Measurements from ENCODE around the gene GNG13.
"Not testable (repeated sequence)": the region's sequence is repeated elsewhere in the genome, so short reads cannot be mapped to it uniquely, and the experiment has no call there.

GNG13 gene, protein sequence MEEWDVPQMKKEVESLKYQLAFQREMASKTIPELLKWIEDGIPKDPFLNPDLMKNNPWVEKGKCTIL

DNA sequence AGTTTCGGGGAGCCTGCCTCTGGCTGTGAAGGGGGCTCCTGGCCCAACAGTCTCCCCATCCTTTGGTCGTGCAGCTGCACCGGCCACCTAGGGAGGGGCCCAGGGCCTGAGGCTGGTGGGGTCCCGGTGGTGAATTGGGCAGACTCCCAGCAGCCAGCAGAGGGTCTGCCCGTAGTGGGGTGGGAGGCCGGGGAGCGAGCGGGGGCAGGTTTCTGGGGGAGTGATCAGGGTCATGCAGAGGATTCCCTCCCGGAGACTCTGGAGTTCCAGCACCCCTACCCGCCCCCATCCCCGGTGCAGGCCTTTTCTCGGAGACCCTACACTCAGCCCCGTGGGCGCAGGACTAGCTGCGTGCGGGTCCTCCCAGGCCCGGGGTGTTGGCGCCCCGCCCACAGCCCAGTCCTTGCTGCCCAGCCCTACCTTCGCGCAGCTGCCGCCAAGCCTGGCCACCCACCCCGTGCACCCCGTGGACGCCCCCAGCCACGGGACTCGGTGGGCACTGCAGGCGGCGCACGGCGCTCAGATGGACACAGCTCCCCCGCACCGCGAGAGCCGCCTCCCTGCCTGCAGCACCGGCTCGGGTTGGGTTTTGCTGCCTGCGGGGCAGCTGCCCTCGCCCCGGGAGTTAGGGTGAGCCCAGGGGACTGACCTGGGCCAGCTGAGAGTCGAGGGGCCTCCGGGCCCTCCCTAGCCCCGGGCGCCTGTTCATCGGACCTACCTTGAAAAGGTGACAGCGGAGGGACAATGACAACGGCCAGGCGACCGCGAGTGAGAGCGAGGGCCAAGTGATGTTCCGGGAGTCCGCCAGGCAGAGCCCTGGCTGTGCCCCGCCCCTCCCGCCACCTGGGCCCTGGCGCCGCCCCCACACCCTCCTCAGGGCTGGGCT lies at the start of gene GNG13:
Gene GNG13, minus strand, starts transcription at position 787 of the 886 bp plus-strand sequence. CDS start 1,657 bp downstream, outside the sequence.
- DNase-seq (ENCODE audit: low read depth, low spot score) = no peak

DNA sequence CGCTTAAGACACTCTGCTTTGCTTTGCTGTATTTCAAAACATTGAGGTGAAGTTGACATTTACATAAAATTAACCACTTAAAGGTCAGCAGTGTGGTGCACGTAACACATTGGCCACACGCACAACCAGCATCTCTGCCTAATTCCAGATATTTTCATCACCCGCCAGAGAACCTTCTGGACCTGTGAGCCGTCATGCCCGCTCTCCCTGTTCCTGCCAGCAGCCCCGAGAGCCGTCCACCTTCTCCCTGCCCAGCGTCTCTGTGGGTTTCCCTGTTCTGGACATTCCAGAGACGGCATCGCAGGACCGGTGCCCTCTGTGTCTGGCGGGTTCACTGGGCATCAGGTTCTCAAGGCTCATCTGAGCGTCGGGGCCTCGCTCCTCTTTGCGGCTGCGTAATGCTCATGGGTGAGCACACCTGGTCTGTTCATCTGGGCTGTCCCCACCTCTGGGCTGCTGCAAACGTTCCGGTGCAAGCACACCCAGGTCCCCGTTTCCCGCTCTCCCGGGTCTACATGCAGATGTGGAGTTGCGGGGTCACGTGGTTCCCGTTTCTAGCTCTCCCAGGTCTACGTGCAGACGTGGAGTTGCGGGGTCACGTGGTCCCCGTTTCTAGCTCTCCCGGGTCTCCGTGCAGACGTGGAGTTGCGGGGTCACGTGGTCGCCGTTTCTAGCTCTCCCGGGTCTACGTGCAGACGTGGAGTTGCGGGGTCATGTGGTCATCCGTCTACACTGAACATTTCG lies 48.1 kb upstream of the GNG13 start:
- DNase-seq (ENCODE audit: low read depth, low spot score) = no peak

DNA sequence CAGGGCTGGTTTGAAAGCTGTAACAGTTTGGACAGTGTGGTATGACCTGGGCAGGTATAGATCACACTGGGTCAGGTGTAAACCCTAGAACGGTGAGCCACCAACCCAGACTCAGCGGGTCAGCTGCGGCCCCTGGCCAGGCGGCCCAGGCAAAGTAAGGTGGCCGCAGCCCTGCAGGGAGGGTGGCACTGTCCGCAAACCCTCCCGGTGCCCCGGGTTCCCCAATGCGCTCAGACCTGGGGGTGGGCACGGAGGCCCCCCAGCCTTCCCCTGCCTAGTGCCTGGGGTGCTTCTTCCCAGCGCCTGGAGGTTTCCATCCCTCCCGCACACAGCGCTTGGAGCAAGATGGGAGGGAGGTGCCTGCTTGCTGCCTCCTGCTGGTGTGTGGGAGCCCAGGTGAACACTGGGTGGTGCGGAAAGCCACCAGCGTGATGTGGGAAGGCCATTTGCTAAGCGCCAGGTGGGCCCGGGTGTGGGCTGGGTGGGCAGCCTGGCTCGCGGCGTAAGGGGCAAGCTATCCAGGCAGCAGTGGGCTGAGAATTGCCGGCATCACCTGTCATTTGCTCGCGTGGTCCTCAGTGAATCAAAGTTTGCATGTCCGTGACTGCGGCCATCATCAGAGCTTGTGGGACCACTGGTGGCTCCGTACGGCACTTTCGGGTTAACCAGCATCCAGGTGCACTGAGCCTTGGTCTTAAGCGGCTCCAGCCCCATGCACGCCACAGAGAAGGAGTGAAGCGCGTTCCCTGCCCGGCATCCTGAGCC lies 47.3 kb upstream of the GNG13 start:
- no peak for DNase-seq (ENCODE audit: low read depth, low spot score)

DNA sequence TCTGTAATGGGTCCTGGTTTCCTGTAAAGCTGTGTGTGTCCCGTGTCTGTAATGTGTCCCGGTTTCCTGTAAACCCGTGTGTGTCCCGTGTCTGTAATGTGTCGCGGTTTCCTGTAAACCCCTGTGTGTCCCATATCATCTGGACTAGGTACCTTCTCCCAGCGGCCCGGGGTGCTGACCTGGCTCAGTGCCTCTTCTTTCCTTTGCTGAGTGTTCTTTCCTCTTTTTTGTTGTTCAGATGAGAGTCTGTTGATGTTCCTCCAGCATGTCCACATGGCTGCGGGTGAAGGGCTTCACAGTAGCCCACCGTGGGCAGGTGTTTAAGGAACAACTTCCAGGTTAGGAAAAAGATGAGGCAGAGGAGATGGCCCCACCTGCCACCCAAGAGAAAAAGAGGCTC lies 46.6 kb upstream of the GNG13 start:
- DNase-seq (ENCODE audit: low read depth, low spot score) = no peak

DNA sequence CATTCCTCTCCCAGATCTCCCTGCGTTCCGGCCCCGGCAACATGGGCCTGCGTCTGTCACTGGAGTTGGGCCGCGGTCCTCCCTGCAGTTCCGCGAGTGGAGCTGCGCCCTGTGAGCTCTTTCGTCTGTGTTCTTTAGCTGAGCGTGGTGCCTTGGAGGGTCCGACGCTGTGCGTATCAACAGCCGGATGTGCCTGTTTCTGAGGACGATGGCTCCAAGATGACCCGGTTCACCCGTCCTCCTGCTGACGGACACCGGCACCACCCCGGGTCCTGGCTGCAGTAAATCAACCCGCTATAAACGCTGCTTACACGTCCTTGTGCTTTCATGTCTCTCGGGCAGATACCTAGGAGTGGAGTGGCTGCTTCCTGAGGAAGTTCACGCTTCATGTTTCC lies 44.8 kb upstream of the GNG13 start:
- DNase-seq (ENCODE audit: low read depth, low spot score) = no peak

DNA sequence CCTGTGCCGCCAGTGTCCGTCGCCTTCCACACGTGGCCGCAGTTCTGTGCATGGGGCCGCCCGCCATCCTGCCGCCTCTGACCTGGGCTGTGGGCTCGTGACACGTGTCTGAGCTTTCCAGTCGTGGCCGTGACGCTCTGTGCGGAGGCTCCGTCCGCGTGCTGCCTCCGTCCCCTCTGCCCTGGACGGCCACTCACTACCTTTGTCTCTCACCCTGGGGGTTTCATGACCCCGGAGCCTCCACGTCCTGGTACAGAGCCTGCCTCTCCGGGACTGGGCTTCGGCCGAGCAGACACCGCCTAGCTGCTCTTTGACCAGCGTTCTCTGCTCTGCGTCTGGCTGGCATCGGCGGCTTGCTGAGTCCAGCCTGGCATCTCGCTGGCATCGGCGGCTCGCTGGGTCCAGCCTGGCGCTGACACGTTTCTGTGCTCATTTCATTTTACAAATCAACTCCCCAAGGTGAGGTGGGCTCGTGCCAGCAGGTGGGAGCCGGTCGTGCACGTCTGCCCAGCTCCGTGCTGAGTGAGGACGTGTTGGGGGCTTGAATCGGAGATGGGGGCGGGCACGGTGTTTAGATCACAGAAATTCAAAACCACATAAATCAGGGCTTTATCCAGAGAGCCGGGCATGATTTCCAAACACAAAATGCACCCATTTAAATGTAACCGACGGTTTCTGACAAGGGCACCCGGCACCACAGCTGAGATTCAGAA lies 44.3 kb upstream of the GNG13 start:
- no peak for DNase-seq (ENCODE audit: low read depth, low spot score)

DNA sequence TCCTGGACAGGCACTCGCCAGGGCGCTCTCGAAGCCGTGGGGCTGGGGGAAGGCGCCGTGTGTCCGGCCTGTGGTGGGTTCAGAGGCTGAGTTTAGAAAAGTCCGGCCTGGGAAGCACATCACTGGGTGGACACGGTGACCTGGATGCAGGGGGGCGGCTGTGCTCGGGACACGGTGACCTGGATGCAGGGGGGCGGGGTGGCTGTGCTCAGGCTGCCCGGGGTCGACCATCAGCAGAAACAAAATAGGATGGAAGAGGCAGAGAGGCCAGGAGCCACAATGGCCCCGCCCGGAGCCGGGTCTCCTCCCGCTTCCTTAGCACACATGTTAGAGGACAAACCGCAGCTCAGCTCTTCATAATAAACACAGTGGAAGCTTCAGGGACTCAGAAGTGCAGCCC lies 43.2 kb upstream of the GNG13 start:
- no peak for DNase-seq (ENCODE audit: low read depth, low spot score)

DNA sequence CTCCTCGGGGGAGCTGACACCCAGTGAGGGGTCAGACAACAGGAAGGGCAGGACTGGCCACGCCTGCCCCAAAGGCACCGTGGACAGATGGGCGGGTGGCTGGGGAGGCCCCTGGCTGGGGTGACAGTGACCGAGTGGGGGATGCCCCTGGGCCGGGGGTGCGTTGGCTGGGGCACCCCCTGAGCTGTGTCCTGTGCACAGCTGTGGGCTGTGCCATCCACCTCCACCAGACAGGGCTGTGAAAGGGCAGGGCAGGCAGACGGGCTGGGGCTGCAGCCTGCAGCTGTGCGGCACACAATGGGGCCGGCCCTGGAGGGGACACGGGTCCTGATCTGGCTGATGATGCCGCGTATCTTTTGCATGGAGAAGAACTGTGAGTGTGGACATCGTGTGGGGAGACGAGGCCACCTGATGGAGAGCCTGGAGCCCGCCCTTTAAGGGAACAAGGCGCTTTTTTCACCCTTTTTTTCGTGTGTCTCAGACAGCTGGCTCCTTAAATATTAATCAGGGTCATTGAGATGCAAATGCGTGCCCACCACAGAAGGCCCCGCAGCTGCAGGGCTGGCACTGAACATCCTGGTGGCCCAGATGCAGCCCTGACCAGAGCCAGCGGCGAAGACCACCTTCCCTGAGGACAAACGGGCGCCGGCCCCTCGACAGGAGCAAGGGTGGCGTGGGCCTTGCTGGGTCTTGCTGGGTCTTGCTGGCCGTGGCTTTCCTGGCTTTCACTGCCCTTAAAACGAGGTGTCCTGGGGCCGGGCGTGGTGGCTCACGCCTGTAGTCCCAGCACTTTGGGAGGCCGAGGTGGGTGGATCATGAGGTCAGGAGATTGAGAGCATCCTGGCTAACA lies 42.4 kb upstream of the GNG13 start:
- no peak for DNase-seq (ENCODE audit: low read depth, low spot score)

DNA sequence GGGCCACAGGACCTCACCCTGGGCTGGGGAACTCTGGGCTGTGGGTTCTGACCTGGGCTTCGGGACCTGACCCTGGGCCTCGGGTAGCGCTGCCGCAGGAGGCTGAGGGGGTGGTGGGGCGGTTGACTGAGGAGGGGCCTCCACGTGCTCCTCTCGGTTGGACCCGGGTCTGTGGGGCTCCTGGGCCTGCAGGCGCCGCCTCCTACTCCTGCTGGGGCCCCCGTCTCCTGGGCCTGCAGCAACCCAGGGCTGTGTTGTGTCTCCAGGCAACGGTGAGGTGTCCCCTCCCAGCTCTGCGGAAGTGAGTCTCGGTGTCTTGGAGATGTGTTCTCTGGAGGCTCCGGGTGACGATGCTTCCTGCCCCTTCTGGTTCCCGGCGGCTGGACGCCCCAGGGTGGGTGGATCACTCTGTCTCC lies 41.5 kb upstream of the GNG13 start:
- DNase-seq (ENCODE audit: low read depth, low spot score) = no peak

DNA sequence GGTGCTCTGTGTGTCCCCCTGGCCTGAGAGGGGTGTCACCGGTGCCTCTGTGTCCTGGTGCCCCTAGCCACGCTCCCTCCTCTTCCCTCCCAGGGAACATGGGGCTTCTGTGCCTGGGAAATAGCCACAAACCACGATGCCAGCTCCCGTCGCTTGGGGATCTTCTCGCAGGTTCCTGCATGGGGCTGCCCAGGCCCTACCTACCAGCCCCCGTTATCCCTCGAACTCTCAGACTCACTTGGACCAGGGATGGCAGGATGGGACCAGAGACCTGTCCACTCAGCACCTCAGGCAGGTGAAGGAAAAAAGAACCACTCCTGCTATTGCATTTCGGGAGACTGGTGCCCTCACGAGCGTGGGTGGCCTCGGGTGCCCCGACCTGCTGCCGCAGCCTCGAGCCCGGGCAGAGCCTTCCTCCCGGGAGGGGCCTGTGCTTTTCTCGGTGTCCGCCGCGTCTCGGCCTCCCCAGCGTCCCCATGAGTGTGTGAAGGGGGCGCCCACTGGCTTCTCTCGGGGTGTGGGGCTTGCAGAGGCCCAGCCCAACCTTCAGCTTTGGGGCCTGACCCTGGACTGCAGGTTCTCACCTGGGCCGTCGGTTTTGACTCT lies 41.0 kb upstream of the GNG13 start:
- DNase-seq (ENCODE audit: low read depth, low spot score) = no peak

DNA sequence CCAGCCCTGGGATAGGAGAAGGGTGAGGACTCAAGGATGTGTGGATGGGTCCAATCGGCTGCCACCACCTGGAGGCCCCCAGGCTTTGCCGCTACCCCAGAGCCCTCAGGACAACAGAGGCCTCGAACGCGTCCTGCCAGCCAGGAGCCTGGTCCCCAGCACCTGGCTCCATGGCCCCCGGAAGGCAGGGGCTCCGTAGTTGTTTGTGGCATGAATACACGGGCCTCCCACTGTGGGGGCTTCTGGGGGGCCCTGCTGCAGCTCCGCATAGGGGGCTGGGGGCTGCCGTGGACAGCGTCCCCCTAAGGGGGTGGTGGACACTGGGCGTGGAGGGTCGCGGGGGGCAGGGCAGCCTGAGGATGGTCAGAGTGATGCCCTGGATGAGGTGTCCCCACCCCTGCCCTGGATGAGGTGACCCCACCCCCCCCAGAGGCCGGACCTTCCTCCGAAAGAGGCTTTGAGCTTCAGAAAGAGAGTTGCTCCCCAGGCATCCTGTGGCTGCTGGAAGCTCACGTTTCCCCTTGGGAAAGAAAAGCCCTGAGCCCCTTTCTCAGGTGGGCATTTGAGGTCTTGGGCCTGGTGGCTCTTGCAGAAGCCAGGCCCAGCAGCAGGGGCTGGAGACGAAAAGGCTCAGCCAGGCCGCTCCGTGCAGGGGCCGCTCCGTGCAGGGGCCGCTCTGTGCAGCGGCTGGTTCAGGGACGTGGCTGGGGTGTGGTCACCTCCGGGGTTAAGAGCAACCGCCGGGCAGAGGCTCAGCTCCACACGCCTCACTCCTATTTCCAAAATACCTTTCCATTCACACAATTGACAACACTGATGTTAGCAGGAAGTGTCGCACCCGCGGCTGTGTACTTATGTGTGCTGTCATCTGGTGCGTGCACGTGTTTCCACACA lies 40.3 kb upstream of the GNG13 start:
- DNase-seq (ENCODE audit: low read depth, low spot score) = no peak

DNA sequence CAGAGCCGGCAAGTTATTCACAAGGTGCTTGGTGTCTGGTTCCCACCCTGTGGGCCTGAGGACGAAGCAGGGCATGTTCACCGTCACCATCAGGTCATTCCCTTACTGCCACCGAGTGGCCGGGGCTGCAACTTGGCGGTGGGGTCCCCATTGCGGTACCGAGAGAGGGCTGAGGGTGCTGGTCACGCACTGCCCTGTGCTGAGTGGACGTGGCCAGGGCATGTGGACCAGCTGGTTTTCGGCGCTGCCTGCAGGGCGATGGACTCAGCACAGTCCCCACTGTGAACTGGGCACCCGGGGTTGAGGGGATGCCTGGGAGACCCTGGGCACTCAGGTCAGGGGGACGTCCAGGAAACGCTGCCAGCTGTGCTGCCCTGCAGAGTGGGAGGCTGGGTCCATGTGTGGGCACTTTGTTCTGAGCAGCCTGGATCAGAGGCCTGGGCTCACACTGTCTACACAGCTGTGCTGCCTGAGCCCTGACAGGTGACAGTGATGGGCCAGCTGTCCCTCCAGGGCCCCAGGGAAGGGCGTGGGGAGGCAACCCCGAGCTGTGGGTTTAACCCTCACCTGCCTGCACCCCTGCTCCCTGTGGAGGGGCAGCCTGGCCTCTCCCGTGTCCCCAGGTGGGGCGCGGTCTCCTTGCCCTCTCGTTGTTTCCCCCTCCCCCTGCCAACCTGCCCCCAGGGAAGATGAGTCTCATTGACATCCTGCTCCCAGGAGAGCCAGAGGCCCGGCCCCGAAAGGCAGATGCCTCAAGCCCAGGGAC lies 39.3 kb upstream of the GNG13 start:
- DNase-seq (ENCODE audit: low read depth, low spot score) = no peak

DNA sequence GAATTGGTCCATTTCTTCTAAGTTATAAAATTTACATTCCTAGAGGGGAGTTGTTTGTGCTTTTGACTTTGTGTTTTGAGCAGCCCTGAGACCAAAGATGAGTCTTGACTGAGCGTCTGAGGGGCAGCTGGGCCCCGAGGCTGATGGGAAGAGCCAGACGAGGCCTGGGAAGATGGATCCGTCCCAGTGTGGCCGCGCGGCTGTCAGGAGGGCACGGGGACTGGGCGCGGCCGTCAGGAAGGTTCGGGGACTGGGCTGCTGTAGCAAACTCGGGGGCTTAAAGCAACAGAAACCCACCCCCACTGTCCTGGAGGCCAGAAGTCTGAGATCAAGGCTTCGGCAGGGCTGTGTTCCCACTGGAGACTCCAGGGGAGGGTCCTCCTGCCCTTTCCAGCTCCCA lies 38.2 kb upstream of the GNG13 start:
- DNase-seq (ENCODE audit: low read depth, low spot score) = no peak

DNA sequence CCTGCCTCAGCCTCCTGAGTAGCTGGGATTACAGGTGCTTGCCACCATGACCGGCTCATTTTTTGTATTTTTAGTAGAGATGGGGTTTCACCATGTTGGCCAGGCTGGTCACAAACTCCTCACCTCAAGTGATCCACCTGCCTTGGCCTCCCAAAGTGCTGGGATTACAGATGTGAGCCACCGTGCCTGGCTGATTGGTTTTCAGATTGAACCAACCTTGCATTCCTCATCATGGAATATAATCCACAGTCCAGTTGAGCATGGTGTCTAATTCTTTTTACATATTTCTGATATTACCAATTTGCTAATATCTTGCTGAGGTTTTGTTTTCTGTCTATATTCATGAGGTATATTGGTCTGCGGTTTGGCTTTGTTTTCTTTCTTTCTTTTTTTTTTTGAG lies 36.3 kb upstream of the GNG13 start:
- DNase-seq (ENCODE audit: low read depth, low spot score) = not testable (repeated sequence)

DNA sequence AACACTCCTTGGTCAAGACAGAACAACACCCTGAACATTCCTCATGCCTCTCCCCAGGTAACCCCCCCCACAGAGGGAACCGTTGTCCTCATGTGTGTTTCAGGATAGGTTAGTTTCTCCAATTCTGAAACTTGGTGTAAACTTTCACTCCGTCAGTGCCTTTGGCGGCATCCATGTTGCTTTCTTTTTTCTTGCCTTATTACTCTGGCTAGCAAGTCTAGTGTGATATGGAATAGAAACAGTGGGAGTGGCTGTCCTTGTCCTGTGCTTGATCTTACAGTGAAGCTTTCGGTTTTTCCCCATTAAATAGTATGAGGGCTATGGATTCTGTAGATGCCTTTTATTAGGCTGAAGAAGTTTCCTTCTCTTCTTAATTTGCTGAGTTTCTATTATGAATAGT lies 35.7 kb upstream of the GNG13 start:
- DNase-seq (ENCODE audit: low read depth, low spot score) = no peak

DNA sequence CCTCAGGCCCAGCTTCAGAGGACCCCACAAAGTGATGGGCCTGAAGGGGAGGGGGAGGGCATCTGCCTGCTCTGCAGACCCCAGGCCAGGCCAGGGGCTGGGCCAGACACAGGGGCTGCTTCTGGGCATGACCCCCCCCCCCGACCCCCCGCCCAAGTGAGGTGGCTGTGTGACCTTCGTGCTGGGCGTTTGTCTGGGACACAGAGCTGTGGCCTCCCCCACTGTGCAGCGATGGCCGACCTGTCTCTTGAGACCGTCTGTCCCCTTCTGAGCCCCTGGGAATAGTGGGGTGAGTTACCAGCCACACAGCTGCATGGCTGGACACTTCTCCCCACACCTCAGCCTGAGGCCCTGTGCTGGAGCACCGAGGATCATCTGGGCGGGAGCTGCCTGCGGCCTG lies 34.8 kb upstream of the GNG13 start:
- DNase-seq (ENCODE audit: low read depth, low spot score) = no peak

DNA sequence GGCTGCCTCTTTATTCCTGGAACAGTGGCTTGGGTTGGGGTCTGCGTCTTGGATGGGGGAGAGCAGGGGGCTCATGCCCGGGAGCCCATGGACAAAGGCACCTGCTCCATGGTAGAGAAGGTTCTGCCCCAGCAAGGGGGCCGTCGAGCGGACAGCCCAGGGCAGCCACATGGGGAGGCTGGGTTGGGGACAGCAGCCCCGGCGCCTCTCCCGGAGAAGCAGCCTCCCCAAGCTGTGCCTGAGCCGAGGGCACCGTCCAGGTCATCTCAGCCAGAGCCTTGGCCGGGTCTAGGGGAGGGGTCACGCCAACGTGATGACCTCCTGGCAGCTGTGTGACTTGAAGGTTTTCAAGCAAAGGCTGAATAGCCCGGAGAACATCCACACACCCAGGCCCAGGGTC lies 32.9 kb upstream of the GNG13 start:
- no peak for DNase-seq (ENCODE audit: low read depth, low spot score)

DNA sequence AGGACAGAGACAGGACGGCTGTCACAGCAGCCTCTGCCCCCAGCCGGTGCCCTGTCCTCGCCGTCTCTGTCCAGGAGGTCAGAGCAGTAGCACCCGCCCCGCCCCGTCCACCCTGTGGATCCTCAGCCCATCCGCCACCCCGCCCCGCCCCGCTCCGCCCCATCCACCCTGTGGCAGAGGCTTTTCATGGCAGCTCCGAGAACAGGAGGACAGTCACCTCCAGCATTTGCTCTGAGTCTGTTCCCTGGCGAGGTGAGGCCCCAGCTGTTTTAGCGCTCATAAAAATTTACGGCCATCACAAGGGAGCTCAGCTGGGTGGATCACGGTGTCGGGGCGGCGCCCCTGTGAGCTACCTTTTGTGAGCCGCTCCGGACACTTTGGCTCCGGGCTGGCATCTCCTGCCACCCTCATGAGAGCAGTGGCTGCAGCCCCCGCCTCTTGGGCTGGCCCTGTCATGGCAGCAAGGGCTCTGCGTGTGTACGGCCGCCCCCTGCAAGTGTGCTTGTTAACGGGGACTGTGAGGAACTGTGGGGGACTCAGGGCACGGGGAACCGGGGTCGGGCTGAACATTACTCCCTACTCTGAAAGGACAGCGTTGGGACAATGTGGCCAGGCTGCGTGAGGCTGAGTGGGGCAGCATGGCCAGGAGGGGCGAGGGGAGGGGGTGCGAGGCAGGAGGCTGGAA lies 32.3 kb upstream of the GNG13 start:
- DNase-seq (ENCODE audit: low read depth, low spot score) = no peak
